Fibroblast of pulmonary artery (primary cell): Measurements from ENCODE around the gene CSH2.

Source experiments
- DNase-seq: peaks from one replicate; pipeline ENCODE4 v3.0.0-alpha.2; 2010; ENCODE audit warnings: low read depth
- H3K4me3 ChIP-seq: replicated peaks from 2 replicates; pipeline ENCODE4 v1.5.1; 2011; ENCODE audit warnings: low read depth, mild to moderate bottlenecking, control low read depth, low read length, moderate library complexity
- CTCF ChIP-seq: IDR thresholded peaks from 2 replicates; pipeline ENCODE4 v1.5.1; 2011; ENCODE audit warnings: mild to moderate bottlenecking, control low read depth, low read length, inconsistent platforms; ENCODE audit errors: missing control alignments

The CSH2 gene

DNA sequence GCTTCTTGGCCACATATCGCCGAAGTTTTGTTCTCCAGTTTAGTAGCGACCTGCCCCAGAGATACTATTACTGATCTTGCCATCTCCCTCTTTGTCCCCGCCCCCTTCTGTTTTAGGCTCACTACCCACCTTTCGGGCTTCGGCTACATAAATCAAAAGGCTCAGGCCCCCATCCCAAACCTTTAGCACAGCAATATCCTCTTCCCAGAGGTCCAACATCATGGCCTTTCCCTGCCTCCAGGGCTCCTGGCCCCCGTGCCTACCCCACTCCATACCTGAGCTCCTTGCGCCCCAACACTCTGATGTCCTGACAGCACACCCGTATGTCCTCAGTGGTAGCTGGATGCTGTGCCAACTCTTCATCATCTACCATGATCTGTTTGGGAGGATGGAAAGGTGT, 49.1 kb downstream of the CSH2 start:
- DNase-seq: no peak
- no peak for TF ChIP-seq CTCF
- H3K4me3 ChIP-seq: no peak overlapping the region

GRCh38 chr17:63823659-63824331, 49.7 kb downstream of the CSH2 start:
- H3K4me3 ChIP-seq: no peak overlapping the region
- no peak for TF ChIP-seq CTCF
- no peak for DNase-seq

DNA sequence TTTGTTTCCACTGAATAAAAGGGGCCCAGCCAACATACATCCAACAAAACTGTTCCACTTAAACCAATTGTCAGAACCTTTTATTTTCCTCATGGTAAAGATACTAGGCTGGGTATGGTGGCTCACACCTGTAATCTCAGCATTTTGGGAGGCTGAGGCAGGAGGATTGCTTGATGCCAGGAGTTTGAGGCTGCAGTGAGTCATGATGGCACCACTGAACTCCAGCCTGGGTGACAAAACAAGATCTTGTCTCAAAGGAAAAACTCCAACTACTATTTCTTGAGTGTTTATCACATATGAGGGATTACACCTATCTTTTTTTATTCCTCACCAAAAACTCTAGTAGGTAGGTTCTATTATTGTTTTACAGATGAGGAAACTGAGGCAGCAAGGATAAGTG, 50.9 kb downstream of the CSH2 start:
- DNase-seq: no peak
- TF ChIP-seq CTCF: no peak

More for the DNA sequence above, 50.9 kb downstream of the CSH2 start:
- H3K4me3 ChIP-seq: no peak overlapping the region
